Stimulated activated CD4-positive, alpha-beta T cell treated with anti-CD3 and anti-CD28 coated beads, Interleukin-1b, Interleukin-23, amount 100 ng/mL, for 1 hour (primary cell): ENCODE measurements around the gene EPSTI1.
"Not testable (repeated sequence)": the region's sequence is repeated elsewhere in the genome, so short reads cannot be mapped to it uniquely, and the experiment has no call there.

Experiments
- DNase-seq, 2 donors: peaks; one replicate each; pipeline ENCODE4 v3.0.0-alpha.2; 2020; ENCODE audit warnings: low read depth in 2 of 2

EPSTI1 gene

DNA sequence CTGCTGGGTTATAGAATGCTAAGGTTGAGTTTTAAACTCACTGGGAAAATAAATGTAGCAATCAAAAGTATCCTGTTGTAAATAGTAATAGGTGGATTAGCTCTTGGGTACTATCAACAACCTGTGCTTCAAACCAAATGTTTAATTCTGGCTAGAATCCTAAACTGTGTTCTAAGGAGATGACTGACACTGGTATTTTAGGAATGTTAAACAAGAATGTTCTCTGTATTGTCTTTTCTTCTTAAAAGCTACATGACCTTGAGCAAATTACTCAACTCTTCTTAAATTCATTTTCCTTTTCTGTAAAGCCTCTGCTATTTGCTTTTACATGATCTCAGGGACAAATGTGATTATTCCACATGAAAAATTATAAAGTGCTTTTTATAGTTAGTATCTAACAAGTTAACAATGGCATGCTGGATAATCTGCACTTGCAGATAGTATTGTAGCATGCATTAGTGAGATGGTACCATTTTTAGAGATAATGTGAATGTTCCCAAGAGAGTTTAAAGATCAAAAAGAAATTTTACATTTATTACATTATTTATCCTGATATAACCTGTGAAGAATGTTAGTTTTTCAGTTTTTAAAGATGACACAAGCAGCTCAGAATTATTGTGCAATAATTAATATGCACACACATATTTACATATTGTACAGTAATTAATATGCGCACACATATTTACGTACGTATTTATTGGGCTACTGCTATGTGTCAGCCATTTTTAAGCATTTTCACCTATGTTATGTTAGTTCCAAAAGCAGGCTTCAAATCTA is 13.6 kb upstream of the EPSTI1 start:
- no peak for DNase-seq

DNA sequence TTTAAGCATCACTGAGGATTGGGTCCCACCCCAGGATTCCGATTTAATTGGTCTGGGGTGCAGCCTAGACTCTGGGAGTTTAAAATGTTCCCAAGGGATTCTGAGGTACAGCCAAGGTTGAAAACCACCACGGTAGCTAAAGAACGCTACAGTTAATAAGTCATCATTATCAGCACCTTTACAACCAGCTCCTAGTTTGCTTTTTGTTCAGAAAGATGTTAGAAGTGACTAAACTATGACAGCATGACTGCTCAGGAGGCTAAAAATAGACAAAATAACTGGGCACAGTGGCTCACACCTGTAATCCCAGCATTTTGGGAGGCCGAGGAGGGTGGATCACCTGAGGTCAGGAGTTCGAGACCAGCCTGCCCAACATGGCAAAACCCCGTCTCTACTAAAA is 11.7 kb upstream of the EPSTI1 start:
- no peak for DNase-seq

GRCh38 chr13:43003010-43003409 is 11.0 kb upstream of the EPSTI1 start:
- DNase-seq: no peak

DNA sequence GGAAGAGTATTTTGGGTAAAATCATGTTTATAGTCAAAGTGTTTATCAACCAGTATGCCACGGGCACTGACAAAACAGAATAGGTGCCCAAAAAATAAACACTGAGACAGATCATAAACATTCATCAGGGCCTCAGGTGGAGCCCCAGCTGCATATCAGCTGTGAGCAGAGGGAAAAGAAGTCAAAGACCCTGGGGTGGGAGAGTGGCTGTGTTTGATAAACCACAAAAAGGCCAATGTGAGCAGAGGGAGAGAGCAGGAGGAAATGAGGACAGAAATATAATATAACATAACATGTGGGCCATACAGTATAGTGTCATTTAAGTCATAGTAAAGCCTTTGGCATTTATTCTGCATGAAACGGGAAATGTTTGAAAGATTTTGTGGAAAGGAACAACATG is 10.0 kb upstream of the EPSTI1 start:
- no peak for DNase-seq

DNA sequence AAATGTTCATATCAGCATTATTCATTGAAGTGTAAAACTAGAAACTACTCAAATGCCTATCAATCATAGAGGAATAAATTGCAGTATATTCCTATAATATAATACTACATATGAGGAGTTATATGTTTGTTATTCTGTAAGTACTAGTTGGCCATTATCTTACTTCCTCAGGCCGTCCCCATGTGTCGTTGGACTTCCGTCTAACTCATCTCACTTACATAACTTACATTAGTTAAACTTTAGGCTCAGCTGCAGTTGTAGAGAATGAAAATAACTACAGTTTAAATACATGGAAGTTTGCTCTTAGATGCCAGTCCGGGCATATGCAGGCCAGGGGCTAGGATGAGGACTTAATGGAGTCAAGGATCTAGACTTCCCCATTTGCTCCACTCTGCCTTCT is 8.6 kb upstream of the EPSTI1 start:
- DNase-seq: no peak

- DNase-seq: no peak
Measured at GRCh38 chr13:42999491-42999890, 7.5 kb upstream of the EPSTI1 start.

DNA sequence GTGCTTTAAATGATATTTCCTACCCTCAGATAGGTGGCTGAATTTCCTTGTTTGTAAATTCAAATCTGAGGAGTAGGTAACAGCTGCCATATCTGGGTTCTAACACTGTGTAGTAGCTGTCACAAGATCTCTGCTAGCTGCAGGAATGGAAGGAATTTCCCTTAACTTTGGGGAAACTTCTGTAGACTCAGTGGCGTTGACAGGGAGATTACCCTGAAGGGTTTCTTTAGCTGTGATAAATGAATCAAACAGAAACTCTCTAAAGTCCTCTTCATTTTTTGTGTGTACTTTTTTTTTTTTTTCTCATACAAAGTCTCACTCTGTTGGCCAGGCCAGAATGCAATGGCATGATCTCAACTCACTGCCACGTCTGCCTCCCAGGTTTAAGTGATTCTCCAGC is 5.3 kb upstream of the EPSTI1 start:
- DNase-seq: no peak

GRCh38 chr13:42996584-42996983 is 4.5 kb upstream of the EPSTI1 start:
- no peak for DNase-seq

DNA sequence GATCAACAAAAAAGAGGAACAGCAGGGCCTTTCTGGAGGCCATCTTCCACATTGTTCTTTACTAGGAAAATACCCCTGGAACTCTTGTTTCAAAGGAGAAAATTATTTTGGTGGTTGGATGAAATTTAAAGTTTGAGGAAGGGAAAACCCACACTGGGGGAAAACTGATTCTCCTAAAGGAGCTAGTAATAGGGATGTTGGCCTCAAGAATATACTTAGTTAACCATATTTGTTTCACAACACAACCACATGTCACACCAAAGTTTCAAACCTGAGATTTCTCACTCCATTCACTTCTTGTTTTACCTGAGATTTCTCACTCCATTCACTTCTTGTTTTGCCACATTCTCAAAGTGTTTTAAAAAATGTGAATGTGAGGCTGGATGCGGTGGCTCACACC is 2.8 kb upstream of the EPSTI1 start:
- DNase-seq: no peak

- DNase-seq: no peak
Measured at GRCh38 chr13:42992764-42993122, 702 bp upstream of the EPSTI1 start.

DNA sequence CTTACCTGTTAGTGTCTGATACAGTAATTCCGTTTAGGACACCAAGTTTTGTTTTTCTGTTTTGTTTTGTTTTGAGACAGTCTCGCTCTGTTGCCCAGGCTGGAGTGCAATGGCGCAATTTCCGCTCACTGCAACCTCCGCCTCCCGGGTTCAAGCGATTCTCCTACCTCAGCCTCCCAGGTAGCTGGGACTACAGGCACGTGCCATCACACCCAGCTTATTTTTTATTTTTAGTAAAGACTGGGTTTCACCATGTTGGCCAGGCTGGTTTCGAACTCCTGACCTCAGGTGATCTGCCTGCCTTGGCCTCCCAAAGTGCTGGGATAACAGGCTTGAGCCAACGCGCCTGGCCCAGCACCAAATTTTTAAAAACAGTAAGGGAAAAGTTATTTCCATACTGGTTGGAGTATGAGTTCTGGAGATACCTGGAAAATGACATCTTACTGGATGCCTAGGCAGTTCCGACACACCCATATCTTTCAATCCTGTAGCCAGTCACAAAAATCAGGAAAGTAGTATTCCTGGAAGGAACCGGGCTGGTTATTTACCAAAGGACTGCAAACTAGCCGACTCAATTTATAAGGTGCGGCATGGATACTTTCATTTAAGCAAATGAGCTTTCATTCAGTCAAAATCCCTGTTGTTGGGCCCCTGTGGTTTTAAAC is 676 bp downstream of the EPSTI1 start:
- DNase-seq: not testable (repeated sequence)

DNA sequence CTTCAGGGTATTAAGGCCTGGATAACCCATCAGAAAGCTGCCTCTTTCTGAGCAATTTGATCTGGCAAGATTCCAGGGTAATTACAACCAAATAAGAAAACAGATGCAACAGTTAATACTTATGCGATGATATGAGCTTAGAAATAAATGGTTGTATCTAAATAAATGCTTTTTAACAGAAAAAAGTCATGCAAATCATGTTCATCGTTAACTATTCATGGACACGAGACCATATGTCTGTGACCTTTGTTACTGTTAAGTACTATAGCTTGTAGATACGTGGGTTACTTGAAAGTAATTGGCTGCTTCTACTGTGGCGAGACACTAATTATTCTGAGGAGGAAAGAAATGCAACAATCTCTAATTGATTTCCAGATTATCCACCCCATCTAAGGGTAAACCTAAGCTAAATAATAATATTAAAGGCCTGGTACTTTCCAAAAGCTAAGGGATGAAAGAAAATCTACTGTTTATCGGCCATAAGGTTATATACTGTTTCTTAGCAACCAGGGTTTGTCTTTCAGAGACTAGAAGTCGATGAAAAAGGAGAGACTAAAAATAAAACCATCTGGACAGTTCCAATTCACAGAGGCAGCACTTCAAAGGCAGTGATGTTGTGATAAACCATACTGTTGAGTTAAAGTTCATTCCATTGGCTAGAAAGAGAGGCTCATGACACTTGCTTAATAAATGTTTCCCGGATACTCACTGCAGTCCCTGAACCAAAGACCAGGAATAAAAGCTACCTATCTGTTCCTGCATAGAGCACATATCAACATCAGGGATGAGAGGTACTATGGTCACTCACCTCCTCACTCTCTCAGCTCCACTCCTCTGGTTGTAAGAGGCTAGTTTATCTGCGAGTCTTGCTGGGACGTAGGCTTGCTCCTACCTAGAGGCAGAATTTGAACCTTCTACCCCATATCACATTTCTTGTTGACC is 1.5 kb downstream of the EPSTI1 start:
- DNase-seq: no peak

GRCh38 chr13:42986176-42986574 is 5.9 kb downstream of the EPSTI1 start:
- DNase-seq: no peak

- no peak for DNase-seq
Measured at GRCh38 chr13:42985312-42986175, 6.5 kb downstream of the EPSTI1 start.

GRCh38 chr13:42984691-42985090 is 7.3 kb downstream of the EPSTI1 start:
- no peak for DNase-seq

GRCh38 chr13:42984026-42984425 is 8.0 kb downstream of the EPSTI1 start:
- no peak for DNase-seq

GRCh38 chr13:42981853-42982252 is 10.2 kb downstream of the EPSTI1 start:
- DNase-seq: no peak

- no peak for DNase-seq
Measured at GRCh38 chr13:42981317-42981716, 10.7 kb downstream of the EPSTI1 start.

GRCh38 chr13:42977219-42977659 is 14.8 kb downstream of the EPSTI1 start:
- DNase-seq: no peak

DNA sequence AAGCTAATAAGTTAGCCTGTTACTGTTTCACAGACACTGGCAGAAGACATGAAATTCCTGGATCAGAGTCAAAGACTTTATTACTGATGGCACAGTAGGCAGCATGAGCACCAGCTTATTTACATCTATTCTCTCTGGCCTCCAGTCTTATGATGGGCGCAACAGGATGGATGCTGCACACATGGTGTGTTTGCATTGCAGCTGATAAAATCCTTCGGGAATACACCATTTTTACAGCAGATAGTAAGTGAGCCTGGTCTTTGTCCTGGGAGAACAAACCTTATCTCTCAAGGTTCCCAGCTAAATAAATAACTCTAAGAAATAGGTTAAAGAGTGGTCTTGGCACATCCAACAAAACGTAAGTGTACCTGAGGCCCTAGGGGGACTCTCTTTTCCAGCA is 16.0 kb downstream of the EPSTI1 start:
- no peak for DNase-seq

GRCh38 chr13:42973581-42973980 is 18.5 kb downstream of the EPSTI1 start:
- no peak for DNase-seq
